Activated CD4-positive, CD25-positive, alpha-beta regulatory T cell treated with anti-CD3 and anti-CD28 coated beads, Interleukin-2, amount 50 U/mL, for 72 hours (primary cell): ENCODE measurements around the gene B3GNT9.

Experiments used
- DNase-seq: peaks from one replicate; pipeline ENCODE4 v3.0.0; 2021

Gene B3GNT9

GRCh38 chr16:67109407-67110135 is 41.2 kb downstream of the B3GNT9 start, which contains the start of gene PHAF1:
Gene PHAF1 (plus strand): TSS chr16:67109941. CDS start chr16:67110176, 235 bp downstream.
- DNase-seq: peak; percentile 99

GRCh38 chr16:67108931-67109406 is 41.8 kb downstream of the B3GNT9 start:
- DNase-seq: no peak

GRCh38 chr16:67108489-67108888 is 42.3 kb downstream of the B3GNT9 start:
- DNase-seq: no peak

- DNase-seq: no peak
Observed at GRCh38 chr16:67105881-67106280, 44.9 kb downstream of the B3GNT9 start.

GRCh38 chr16:67105246-67105645 is 45.6 kb downstream of the B3GNT9 start:
- no peak for DNase-seq

- DNase-seq: no peak
Observed at GRCh38 chr16:67104845-67105244, 46.0 kb downstream of the B3GNT9 start.

- DNase-seq: no peak
Observed at GRCh38 chr16:67104061-67104460, 46.7 kb downstream of the B3GNT9 start.

- no peak for DNase-seq
Observed at GRCh38 chr16:67101311-67102082, 49.3 kb downstream of the B3GNT9 start.

- DNase-seq: no peak
Observed at GRCh38 chr16:67100569-67101310, 50.1 kb downstream of the B3GNT9 start.

- no peak for DNase-seq
Observed at GRCh38 chr16:67098599-67098998, 52.2 kb downstream of the B3GNT9 start.
